Posterior cingulate gyrus (tissue), 11 donors: Measurements from ENCODE around the gene NADK.
"Not testable (repeated sequence)": the region's sequence is repeated elsewhere in the genome, so short reads cannot be mapped to it uniquely, and the experiment has no call there.

Experiments
- DNase-seq, 10 donors: peaks; one replicate each; pipeline versions ENCODE4 v3.0.0 to v3.0.0-alpha.2; 2020 to 2021; ENCODE audit warnings: mixed read lengths in 3 of 10
- intact Hi-C: fragments of 100-400 bp; cut with DNase I; formaldehyde crosslinking; loops from one replicate; pipeline ENCODE4 v1.15.1; 2023

The NADK gene

GRCh38 chr1:1724035-1724864 is 54.0 kb downstream of the NADK start, which contains the start of gene CDK11A:
Gene CDK11A (minus strand): TSS chr1:1724357. CDS start chr1:1722818, 1,539 bp downstream.
- DNase-seq = peak; percentile 96 to 100 (median 99)
- intact Hi-C loops = not testable (repeated sequence)

GRCh38 chr1:1721201-1721600 is 57.1 kb downstream of the NADK start:
- no peak for DNase-seq
- intact Hi-C loops = no loop called here

GRCh38 chr1:1715109-1715883 is 63.0 kb downstream of the NADK start:
- intact Hi-C loops = not testable (repeated sequence)
- DNase-seq = peak in 1 of 10 donors; percentile 22

GRCh38 chr1:1707897-1708296 is 70.4 kb downstream of the NADK start:
- peak in 1 of 10 donors; percentile 34 for DNase-seq

GRCh38 chr1:1707241-1707640 is 71.0 kb downstream of the NADK start:
- DNase-seq = peak in 1 of 10 donors; percentile 69
- intact Hi-C loops = not testable (repeated sequence)

More at GRCh38 chr1:1707897-1708296, 70.4 kb downstream of the NADK start:
- intact Hi-C loops = not testable (repeated sequence)

GRCh38 chr1:1705623-1706022 is 72.6 kb downstream of the NADK start:
- peak in 1 of 10 donors; percentile 19 for DNase-seq
- intact Hi-C loops = not testable (repeated sequence)

GRCh38 chr1:1704284-1704957 is 73.8 kb downstream of the NADK start:
- DNase-seq = peak in 1 of 10 donors; percentile 62
- intact Hi-C loops = not testable (repeated sequence)

GRCh38 chr1:1703796-1704195 is 74.5 kb downstream of the NADK start:
- intact Hi-C loops = no loop called here
- DNase-seq = peak in 1 of 10 donors; percentile 68

GRCh38 chr1:1702506-1702905 is 75.8 kb downstream of the NADK start:
- intact Hi-C loops = not testable (repeated sequence)

More at GRCh38 chr1:1702506-1702905, 75.8 kb downstream of the NADK start:
- not testable (repeated sequence) for DNase-seq
